ENCODE data around the gene PTPRG. TPM values are rescaled to one million over a fixed set of nuclear protein-coding genes. Genes with fewer than 3 reads are reported as not detected.

Gene PTPRG
- total RNA-seq, 4 donors from 2014 or later, result 33.5 to 56.6 (median 46.9) TPM

DNA sequence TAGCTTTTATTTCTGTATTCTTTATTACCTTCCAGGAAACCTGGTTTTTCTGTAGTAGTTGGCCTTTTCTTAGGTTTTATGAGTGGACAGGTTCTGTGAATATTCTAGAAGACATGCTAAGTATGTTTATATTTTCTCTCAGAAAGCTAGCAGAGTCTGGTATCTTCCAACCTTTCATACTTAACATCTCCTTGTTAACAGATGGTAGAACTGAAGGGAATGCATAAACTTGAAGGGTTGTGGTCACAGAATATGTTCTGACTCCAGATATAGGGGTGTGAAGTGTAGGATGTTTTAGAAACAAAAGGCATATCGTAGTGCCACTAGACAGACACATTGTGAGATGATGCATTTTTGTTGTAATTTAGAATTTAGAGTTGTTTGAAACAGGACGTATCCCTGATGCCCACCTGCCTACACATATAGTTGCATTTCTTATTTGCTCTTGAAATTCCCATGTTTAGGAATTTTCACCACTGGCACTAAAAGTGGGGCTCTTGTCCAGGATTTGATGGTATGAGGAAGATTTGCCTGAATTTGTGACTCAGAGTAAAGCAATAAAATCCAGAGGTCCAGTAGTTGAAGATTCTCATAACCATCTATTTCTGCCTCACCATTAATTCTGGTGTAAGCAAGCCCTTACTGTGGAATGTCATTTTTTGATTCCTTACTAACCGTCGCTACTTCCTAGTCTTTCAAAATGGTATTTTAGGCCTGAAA, 537.4 kb downstream of the PTPRG start:
- Histone ChIP-seq H3K4me1 (no peaks in the 10 kb centered on the region), H3K27ac (no peak overlapping the region)

DNA sequence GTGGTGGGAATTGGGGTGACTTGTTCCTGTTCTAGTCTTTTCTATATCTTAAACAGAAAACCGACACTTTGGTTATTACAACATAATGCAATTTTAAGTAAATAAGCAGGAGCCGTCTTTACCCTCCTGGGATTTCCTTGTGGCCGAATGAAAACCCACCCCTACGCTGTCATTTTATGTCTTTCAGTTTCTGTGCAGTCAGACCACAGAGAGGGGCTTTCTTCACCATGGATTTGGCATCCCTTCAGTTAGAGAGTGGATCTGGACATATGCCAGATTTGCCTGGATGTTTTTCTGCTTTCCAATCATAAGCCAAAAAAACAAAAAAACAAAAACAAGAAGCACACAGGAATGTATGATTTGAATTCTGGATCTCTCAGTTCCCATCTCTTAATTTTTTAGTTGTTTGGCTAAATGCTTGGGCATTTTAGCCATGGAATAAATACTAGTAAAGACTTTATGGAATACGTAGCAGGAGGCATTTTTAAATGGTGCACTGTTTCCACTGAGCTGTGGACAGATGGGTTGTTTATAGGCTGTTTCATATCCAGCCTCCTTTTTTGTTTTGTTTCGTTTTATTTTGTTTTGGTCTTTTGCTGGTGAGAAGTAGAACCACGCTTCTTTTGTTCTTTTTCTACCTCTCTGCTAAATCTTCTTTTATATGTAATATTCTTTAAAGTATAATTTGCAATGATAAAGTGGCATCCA, 539.1 kb downstream of the PTPRG start:
- H3K4me3 ChIP-seq, result no peak overlapping the region
- no peaks in the 10 kb centered on the region for H3K27me3 ChIP-seq
- no peaks in the 10 kb centered on the region for H3K9me3 ChIP-seq
- DNase-seq, result no peak
- TF ChIP-seq POLR2A (IDR thresholded peaks at IDR 0.05), result no peak
- TF ChIP-seq, protein P1, sequence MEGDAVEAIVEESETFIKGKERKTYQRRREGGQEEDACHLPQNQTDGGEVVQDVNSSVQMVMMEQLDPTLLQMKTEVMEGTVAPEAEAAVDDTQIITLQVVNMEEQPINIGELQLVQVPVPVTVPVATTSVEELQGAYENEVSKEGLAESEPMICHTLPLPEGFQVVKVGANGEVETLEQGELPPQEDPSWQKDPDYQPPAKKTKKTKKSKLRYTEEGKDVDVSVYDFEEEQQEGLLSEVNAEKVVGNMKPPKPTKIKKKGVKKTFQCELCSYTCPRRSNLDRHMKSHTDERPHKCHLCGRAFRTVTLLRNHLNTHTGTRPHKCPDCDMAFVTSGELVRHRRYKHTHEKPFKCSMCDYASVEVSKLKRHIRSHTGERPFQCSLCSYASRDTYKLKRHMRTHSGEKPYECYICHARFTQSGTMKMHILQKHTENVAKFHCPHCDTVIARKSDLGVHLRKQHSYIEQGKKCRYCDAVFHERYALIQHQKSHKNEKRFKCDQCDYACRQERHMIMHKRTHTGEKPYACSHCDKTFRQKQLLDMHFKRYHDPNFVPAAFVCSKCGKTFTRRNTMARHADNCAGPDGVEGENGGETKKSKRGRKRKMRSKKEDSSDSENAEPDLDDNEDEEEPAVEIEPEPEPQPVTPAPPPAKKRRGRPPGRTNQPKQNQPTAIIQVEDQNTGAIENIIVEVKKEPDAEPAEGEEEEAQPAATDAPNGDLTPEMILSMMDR (IDR thresholded peaks at IDR 0.05), result no peak
- H3K27ac ChIP-seq, result peak overlapping the region in 1 of 4 donors; percentile 8
- no peaks in the 10 kb centered on the region for H3K4me1 ChIP-seq
- no peaks in the 10 kb centered on the region for H3K36me3 ChIP-seq

More for the DNA sequence above, 537.4 kb downstream of the PTPRG start:
- H3K9me3 ChIP-seq, result no peaks in the 10 kb centered on the region
- H3K36me3 ChIP-seq, result no peaks in the 10 kb centered on the region
- TF ChIP-seq POLR2A (IDR thresholded peaks at IDR 0.05), result no peak
- TF ChIP-seq, protein P1 (IDR thresholded peaks at IDR 0.05), result no peak
- H3K4me3 ChIP-seq, result no peak overlapping the region
- DNase-seq, result no peak
- H3K27me3 ChIP-seq, result no peaks in the 10 kb centered on the region

DNA sequence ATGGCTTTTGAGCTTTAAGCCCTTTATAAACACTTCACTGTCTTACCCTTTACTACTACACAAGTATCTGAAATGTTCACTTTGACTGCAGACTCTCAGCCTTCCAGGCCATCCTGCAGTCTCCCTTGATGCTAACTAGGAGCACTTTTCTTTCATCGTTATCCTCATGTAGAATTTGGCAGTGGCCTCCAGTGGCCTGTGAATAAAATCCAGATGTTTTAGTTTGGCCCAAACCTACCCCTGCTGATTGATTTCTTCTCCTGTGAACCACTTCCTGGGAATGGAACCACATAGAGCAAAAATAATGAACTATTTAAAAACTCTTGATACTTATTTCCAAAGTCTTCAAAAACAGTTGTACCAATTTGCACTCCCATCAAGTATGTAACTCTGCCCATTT, 540.1 kb downstream of the PTPRG start:
- no peaks in the 10 kb centered on the region for H3K4me1 ChIP-seq
- DNase-seq, result no peak
- H3K9me3 ChIP-seq, result no peaks in the 10 kb centered on the region
- H3K27ac ChIP-seq, result peak overlapping the region in 1 of 4 donors; percentile 2
- H3K27me3 ChIP-seq, result no peaks in the 10 kb centered on the region
- TF ChIP-seq POLR2A (IDR thresholded peaks at IDR 0.05), result no peak
- TF ChIP-seq, protein P1 (IDR thresholded peaks at IDR 0.05), result no peak
- no peak overlapping the region for H3K4me3 ChIP-seq
- no peaks in the 10 kb centered on the region for H3K36me3 ChIP-seq

DNA sequence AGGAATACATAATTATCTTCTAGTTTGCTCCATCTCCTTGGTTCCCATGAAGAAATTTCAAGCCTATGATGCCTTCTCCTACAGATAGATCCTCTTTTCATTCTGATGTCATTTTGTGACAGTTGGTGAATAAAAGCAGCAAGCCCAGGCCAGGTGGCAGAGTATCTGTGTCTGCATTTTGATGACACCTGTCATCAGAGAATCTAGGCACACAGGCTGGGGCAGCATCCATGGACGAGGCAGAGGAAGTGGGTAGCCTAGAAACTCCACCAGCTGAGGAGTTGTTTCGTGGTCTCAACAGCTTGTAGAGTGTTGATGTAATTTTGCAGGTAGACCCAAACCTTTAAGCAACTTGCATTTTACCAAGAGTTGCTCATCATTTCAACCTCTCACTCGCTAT, 542.2 kb downstream of the PTPRG start:
- H3K4me3 ChIP-seq, result no peak overlapping the region
- no peak overlapping the region for H3K27ac ChIP-seq
- no peaks in the 10 kb centered on the region for H3K4me1 ChIP-seq
- no peak for DNase-seq
- no peaks in the 10 kb centered on the region for H3K27me3 ChIP-seq
- no peak for TF ChIP-seq POLR2A (IDR thresholded peaks at IDR 0.05)
- TF ChIP-seq, protein P1 (IDR thresholded peaks at IDR 0.05), result no peak
- no peaks in the 10 kb centered on the region for H3K9me3 ChIP-seq
- no peaks in the 10 kb centered on the region for H3K36me3 ChIP-seq

DNA sequence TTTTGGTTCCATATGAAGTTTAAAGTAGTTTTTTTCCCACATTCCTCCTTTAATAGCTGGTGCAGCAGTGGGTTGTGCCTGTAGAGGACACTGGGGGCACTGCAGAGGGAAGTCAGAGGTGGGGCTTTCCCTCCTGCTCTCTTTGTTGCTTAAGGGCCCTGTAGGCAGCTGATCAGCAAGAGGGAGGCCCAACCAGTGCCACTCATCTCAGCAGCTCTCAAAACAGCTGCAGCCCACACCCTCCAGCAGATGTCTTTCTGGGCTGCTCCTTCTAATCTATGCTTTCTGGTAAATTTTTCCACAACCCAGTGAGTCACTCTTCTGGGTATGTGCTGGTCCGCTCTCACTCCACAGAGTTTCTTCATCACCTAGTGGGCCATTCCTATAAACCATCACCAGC, 548.2 kb downstream of the PTPRG start:
- Histone ChIP-seq H3K36me3 (no peaks in the 10 kb centered on the region), H3K4me1 (no peaks in the 10 kb centered on the region), H3K27ac (no peak overlapping the region), H3K4me3 (no peak overlapping the region), H3K27me3 (no peaks in the 10 kb centered on the region), H3K9me3 (no peaks in the 10 kb centered on the region)
- DNase-seq, result no peak
- TF ChIP-seq, protein P1 (IDR thresholded peaks at IDR 0.05), result no peak
- no peak for TF ChIP-seq POLR2A (IDR thresholded peaks at IDR 0.05)
